Sigmoid colon (tissue), 4 donors: ENCODE data around the gene WDHD1.

Source experiments
- CTCF ChIP-seq, 4 experiments: fragments of 450-650 bp in 3 of 4; fragments of 200-600 bp in 1 of 4; IDR thresholded peaks; one replicate each; pipeline ENCODE4 v1.5.1; 2016 to 2019; ENCODE audit warnings: antibody characterized with exemption in 4 of 4, mild to moderate bottlenecking in 3 of 4, moderate library complexity in 2 of 4
- POLR2A ChIP-seq, 2 donors: fragments of 450-650 bp; IDR thresholded peaks; one replicate each; pipeline ENCODE4 v1.6.1; 2016; ENCODE audit warnings: antibody characterized with exemption in 2 of 2, mild to moderate bottlenecking in 2 of 2, moderate library complexity in 2 of 2
- POLR2AphosphoS5 ChIP-seq, 4 donors: sonication (generic); formaldehyde crosslinking; IDR thresholded peaks; one replicate each; pipeline ENCODE4 v1.6.1; 2017; ENCODE audit warnings: antibody characterized with exemption in 4 of 4

- TF ChIP-seq CTCF (IDR thresholded peaks at IDR 0.05) (no peak), POLR2A (IDR thresholded peaks at IDR 0.05) (no peak), POLR2AphosphoS5 (IDR thresholded peaks at IDR 0.05) (no peak)
Observed at GRCh38 chr14:55047301-55048053, 20.6 kb upstream of the WDHD1 start.
